K562 (cell line): ENCODE measurements around the gene PDE4A. TPM values are rescaled to one million over a fixed set of nuclear protein-coding genes. Genes with fewer than 3 reads are reported as not detected.

Experiments used
- BRCA1 ChIP-seq, 2 experiments: fragments of 450-650 bp in 1 of 2; sonication (generic) in 1 of 2; formaldehyde crosslinking in 1 of 2; IDR thresholded peaks; 2 replicates each; pipeline versions ENCODE4 v1.5.0 to v1.6.1; 2017 to 2020; ENCODE audit warnings: mild to moderate bottlenecking in 1 of 2, missing genetic modification reagents in 1 of 2
- DDX20 ChIP-seq: fragments of 450-650 bp; IDR thresholded peaks from 2 replicates; pipeline ENCODE4 v1.6.1; 2016; ENCODE audit warnings: missing genetic modification characterization, low read depth, mild to moderate bottlenecking, missing compliant biosample characterization, moderate library complexity
- ETV5 ChIP-seq: sonication (generic); formaldehyde crosslinking; IDR thresholded peaks from 2 replicates; pipeline ENCODE4 v1.4.0; 2020; ENCODE audit warnings: low read depth, mild to moderate bottlenecking, missing genetic modification reagents
- ZKSCAN3 ChIP-seq: fragments of 250-450 bp; sonication (Bioruptor Pico); IDR thresholded peaks from 2 replicates; pipeline ENCODE4 v1.4.0; 2020
- ZNF146 ChIP-seq: IDR thresholded peaks from one replicate; pipeline ENCODE4 v1.6.1; 2018; ENCODE audit warnings: missing compliant biosample characterization; ENCODE audit not compliant: unreplicated experiment
- polyA plus RNA-seq, 8 experiments: library from polyadenylated mRNA; depleted of rRNA in 4 of 8; stranded (reverse) in 5 of 8; unstranded in 3 of 8; fragments of >200 nt; fragmentation: Nextera tagmentation in 2 of 8; fragmentation: Illumina TruSeq in 1 of 8; extraction: Ambion mirVana in 2 of 8; extraction: Trizol in 1 of 8; gene quantifications; 2 replicates each; pipeline versions ENCODE4 v1.2.1 to v1.2.3, GENCODE V29; 2011 to 2014; ENCODE audit warnings: inconsistent platforms in 1 of 8, missing spikeins in 1 of 8
- total RNA-seq, 7 experiments: library from RNA; depleted of rRNA in 6 of 7; stranded (reverse); fragments of >200 nt in 6 of 7; fragmentation: Illumina TruSeq in 2 of 7; extraction: Trizol in 2 of 7; gene quantifications; 2 replicates each; pipeline versions ENCODE4 v1.2.1 to v1.2.3, GENCODE V29; 2011 to 2021; ENCODE audit warnings: low replicate concordance in 1 of 7
- TF ChIP-seq, protein P1 (sequence below), 2 experiments: fragments of 450-650 bp in 1 of 2; sonication (generic) in 1 of 2; formaldehyde crosslinking in 1 of 2; IDR thresholded peaks; 2 replicates each; pipeline versions ENCODE4 v1.7.1 to v1.9.0; 2016 to 2022; ENCODE audit warnings: inconsistent platforms in 1 of 2, mild to moderate bottlenecking in 1 of 2, missing genetic modification reagents in 1 of 2
- TF ChIP-seq, protein P2 (sequence below): fragments of 450-650 bp; conservative IDR thresholded peaks from 2 replicates; pipeline ENCODE4 v1.6.1; 2016; ENCODE audit warnings: missing genetic modification characterization, low read depth, mild to moderate bottlenecking, control low read depth, missing compliant biosample characterization
- TF ChIP-seq, protein P3 (sequence below): fragments of 450-650 bp; formaldehyde crosslinking; IDR thresholded peaks from 2 replicates; pipeline ENCODE4 v1.4.0; 2022; ENCODE audit warnings: missing genetic modification characterization
- TF ChIP-seq, protein P4 (sequence below): fragments of 450-650 bp; IDR thresholded peaks from 2 replicates; pipeline ENCODE4 v1.6.1; 2016
- TF ChIP-seq, protein P5 (sequence below): fragments of 450-650 bp; IDR thresholded peaks from 2 replicates; pipeline ENCODE4 v1.6.1; 2016; ENCODE audit warnings: low read depth, mild to moderate bottlenecking, moderate library complexity
- TF ChIP-seq, protein P6 (sequence below): sonication (generic); formaldehyde crosslinking; IDR thresholded peaks from 2 replicates; pipeline ENCODE4 v1.9.0; 2022; ENCODE audit warnings: mild to moderate bottlenecking, missing genetic modification reagents

Gene PDE4A
- total and polyA plus RNA-seq, 9 of the 15 experiments (the other 6 are each of a cell fraction or from before 2014, with no cell fraction given), result 0.66 to 26.9 (median 4.6) TPM

DNA sequence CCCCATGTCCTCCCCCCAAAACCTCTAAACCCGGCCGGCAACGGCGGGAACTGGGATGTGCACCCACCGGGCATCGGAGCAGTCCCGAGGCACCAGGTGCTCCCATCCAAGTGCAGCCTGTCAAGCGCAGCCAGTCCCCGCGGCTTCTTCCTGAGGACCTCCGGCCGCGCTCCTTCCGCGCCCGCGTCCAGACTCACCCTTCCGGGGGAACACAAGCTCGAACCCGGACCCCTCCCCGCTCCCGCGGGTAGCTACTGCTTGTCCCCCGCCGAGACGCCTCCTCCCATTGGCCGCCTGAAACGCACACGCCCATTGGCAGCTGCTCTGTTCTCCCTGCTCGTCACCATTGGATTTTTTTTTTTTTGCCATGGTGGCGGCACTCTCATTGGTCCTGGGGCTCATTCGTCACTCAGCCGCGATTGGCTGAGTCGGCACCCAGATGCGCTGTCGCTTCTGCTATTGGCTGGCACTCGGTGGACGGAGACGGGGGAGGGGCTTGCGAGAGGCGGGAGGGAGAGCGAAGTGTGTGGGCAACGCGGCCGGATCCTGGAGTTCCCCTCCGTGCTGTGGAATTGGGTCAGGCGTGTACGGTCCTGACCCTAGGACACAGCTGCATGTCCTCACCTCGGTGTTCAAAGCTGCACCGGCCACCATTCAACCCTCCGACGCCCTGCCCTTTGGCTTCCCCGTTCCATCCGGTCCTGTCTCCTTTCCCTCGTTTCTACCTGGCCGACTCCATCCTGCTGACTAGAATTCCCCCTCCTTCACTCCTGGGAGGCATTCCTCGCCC is 39.8 kb upstream of the PDE4A start, which contains the start of gene TYK2 (continued):
- TF ChIP-seq, protein P1, sequence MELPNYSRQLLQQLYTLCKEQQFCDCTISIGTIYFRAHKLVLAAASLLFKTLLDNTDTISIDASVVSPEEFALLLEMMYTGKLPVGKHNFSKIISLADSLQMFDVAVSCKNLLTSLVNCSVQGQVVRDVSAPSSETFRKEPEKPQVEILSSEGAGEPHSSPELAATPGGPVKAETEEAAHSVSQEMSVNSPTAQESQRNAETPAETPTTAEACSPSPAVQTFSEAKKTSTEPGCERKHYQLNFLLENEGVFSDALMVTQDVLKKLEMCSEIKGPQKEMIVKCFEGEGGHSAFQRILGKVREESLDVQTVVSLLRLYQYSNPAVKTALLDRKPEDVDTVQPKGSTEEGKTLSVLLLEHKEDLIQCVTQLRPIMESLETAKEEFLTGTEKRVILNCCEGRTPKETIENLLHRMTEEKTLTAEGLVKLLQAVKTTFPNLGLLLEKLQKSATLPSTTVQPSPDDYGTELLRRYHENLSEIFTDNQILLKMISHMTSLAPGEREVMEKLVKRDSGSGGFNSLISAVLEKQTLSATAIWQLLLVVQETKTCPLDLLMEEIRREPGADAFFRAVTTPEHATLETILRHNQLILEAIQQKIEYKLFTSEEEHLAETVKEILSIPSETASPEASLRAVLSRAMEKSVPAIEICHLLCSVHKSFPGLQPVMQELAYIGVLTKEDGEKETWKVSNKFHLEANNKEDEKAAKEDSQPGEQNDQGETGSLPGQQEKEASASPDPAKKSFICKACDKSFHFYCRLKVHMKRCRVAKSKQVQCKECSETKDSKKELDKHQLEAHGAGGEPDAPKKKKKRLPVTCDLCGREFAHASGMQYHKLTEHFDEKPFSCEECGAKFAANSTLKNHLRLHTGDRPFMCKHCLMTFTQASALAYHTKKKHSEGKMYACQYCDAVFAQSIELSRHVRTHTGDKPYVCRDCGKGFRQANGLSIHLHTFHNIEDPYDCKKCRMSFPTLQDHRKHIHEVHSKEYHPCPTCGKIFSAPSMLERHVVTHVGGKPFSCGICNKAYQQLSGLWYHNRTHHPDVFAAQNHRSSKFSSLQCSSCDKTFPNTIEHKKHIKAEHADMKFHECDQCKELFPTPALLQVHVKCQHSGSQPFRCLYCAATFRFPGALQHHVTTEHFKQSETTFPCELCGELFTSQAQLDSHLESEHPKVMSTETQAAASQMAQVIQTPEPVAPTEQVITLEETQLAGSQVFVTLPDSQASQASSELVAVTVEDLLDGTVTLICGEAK (IDR thresholded peaks at IDR 0.05), result peak; percentile 71
- TF ChIP-seq, protein P1 (CRISPR knock-in tag; IDR thresholded peaks at IDR 0.05), result no peak
- TF ChIP-seq DDX20 (tag) (no peak), ETV5 (peak; percentile 74), BRCA1 (IDR thresholded peaks at IDR 0.05) (no peak), BRCA1 (CRISPR knock-in tag; IDR thresholded peaks at IDR 0.05) (no peak), ZNF146 (CRISPR knock-in tag) (no peak), ZKSCAN3 (CRISPR knock-in tag) (no peak)
- TF ChIP-seq, protein P2, sequence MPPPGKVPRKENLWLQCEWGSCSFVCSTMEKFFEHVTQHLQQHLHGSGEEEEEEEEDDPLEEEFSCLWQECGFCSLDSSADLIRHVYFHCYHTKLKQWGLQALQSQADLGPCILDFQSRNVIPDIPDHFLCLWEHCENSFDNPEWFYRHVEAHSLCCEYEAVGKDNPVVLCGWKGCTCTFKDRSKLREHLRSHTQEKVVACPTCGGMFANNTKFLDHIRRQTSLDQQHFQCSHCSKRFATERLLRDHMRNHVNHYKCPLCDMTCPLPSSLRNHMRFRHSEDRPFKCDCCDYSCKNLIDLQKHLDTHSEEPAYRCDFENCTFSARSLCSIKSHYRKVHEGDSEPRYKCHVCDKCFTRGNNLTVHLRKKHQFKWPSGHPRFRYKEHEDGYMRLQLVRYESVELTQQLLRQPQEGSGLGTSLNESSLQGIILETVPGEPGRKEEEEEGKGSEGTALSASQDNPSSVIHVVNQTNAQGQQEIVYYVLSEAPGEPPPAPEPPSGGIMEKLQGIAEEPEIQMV (tag), result no peak
- TF ChIP-seq, protein P3, sequence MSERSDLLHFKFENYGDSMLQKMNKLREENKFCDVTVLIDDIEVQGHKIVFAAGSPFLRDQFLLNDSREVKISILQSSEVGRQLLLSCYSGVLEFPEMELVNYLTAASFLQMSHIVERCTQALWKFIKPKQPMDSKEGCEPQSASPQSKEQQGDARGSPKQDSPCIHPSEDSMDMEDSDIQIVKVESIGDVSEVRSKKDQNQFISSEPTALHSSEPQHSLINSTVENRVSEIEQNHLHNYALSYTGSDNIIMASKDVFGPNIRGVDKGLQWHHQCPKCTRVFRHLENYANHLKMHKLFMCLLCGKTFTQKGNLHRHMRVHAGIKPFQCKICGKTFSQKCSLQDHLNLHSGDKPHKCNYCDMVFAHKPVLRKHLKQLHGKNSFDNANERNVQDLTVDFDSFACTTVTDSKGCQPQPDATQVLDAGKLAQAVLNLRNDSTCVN, result no peak
- TF ChIP-seq, protein P4, sequence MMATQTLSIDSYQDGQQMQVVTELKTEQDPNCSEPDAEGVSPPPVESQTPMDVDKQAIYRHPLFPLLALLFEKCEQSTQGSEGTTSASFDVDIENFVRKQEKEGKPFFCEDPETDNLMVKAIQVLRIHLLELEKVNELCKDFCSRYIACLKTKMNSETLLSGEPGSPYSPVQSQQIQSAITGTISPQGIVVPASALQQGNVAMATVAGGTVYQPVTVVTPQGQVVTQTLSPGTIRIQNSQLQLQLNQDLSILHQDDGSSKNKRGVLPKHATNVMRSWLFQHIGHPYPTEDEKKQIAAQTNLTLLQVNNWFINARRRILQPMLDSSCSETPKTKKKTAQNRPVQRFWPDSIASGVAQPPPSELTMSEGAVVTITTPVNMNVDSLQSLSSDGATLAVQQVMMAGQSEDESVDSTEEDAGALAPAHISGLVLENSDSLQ, result peak; percentile 92
- TF ChIP-seq, protein P5, sequence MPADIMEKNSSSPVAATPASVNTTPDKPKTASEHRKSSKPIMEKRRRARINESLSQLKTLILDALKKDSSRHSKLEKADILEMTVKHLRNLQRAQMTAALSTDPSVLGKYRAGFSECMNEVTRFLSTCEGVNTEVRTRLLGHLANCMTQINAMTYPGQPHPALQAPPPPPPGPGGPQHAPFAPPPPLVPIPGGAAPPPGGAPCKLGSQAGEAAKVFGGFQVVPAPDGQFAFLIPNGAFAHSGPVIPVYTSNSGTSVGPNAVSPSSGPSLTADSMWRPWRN, result no peak
- TF ChIP-seq, protein P6, sequence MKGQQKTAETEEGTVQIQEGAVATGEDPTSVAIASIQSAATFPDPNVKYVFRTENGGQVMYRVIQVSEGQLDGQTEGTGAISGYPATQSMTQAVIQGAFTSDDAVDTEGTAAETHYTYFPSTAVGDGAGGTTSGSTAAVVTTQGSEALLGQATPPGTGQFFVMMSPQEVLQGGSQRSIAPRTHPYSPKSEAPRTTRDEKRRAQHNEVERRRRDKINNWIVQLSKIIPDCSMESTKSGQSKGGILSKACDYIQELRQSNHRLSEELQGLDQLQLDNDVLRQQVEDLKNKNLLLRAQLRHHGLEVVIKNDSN, result no peak; the same call in none of the 2 replicates
